GM23338 (cell line): ENCODE data around the gene PPP2R5C.

Experiments
- CTCF ChIP-seq, 2 experiments: fragments of 200-600 bp in 1 of 2; sonication (generic) in 1 of 2; conservative IDR thresholded peaks; 2 replicates each; pipeline versions ENCODE4 v1.5.1 to v1.6.1; 2016 to 2017; ENCODE audit warnings: antibody characterized with exemption in 2 of 2, low read depth in 2 of 2, mild to moderate bottlenecking in 2 of 2, moderate library complexity in 1 of 2
- EZH2 ChIP-seq: fragments of 200-600 bp; sonication (generic); IDR thresholded peaks from one replicate; pipeline ENCODE4 v1.8.0; 2017; ENCODE audit warnings: antibody characterized with exemption, mild to moderate bottlenecking, low read depth; ENCODE audit not compliant: unreplicated experiment
- JUNB ChIP-seq: IDR thresholded peaks from one replicate; pipeline ENCODE4 v1.6.1; 2016; ENCODE audit warnings: antibody characterized with exemption; ENCODE audit not compliant: unreplicated experiment
- POLR2AphosphoS5 ChIP-seq: IDR thresholded peaks from 2 replicates; pipeline ENCODE4 v1.6.1; 2016; ENCODE audit warnings: antibody characterized with exemption, low read depth
- REST ChIP-seq: IDR thresholded peaks from one replicate; pipeline ENCODE4 v1.6.1; 2018; ENCODE audit warnings: antibody characterized with exemption; ENCODE audit not compliant: unreplicated experiment
- ZNF114 ChIP-seq: fragments of 250-450 bp; sonication (Bioruptor Pico); IDR thresholded peaks from 2 replicates; pipeline ENCODE4 v1.5.0; 2020; ENCODE audit warnings: mild to moderate bottlenecking, moderate library complexity
- ZNF331 ChIP-seq: fragments of 250-450 bp; sonication (Bioruptor Pico); IDR thresholded peaks from 2 replicates; pipeline ENCODE4 v1.5.0; 2020; ENCODE audit warnings: low read depth, mild to moderate bottlenecking, moderate library complexity

- no peak for TF ChIP-seq POLR2AphosphoS5
- TF ChIP-seq CTCF (conservative IDR thresholded peaks at IDR 0.05; ENCODE audit: low read depth in 2 of 2), result no peak
- no peak for TF ChIP-seq ZNF114 (CRISPR knock-in tag)
- TF ChIP-seq JUNB, result no peak
- TF ChIP-seq EZH2, result no peak
- no peak for TF ChIP-seq ZNF331 (CRISPR knock-in tag)
- no peak for TF ChIP-seq REST
Measured at GRCh38 chr14:101717663-101718490, 43.6 kb upstream of the PPP2R5C start.
